ENCODE results near the gene AUP1. TPM values are rescaled to one million over a fixed set of nuclear protein-coding genes. Genes with fewer than 3 reads are reported as not detected.

Gene AUP1
- total RNA-seq, 4 donors from 2014 or later = 62.7 to 92.1 (median 86.2) TPM

DNA sequence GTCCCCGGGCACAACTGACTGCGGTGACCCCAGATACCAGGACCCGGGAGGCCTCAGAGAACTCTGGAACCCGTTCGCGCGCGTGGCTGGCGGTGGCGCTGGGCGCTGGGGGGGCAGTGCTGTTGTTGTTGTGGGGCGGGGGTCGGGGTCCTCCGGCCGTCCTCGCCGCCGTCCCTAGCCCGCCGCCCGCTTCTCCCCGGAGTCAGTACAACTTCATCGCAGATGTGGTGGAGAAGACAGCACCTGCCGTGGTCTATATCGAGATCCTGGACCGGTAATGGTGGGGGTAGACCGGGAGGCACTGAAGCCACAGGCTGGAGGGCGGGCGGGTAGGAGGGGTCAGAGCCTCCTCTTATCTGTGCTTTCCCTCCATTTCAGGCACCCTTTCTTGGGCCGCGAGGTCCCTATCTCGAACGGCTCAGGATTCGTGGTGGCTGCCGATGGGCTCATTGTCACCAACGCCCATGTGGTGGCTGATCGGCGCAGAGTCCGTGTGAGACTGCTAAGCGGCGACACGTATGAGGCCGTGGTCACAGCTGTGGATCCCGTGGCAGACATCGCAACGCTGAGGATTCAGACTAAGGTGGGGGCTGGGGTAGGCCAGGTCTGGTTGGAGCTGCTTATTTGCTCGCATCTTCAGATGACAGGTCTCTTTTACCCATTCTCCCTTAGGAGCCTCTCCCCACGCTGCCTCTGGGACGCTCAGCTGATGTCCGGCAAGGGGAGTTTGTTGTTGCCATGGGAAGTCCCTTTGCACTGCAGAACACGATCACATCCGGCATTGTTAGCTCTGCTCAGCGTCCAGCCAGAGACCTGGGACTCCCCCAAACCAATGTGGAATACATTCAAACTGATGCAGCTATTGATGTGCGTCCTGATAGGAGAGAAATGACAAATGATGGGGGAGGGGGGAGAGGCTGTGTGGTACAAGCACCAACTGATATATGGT lies 1.0 kb upstream of the AUP1 start:
- TF ChIP-seq POLR2AphosphoS5 (IDR thresholded peaks at IDR 0.05) = no peak
- TF ChIP-seq, protein P1, sequence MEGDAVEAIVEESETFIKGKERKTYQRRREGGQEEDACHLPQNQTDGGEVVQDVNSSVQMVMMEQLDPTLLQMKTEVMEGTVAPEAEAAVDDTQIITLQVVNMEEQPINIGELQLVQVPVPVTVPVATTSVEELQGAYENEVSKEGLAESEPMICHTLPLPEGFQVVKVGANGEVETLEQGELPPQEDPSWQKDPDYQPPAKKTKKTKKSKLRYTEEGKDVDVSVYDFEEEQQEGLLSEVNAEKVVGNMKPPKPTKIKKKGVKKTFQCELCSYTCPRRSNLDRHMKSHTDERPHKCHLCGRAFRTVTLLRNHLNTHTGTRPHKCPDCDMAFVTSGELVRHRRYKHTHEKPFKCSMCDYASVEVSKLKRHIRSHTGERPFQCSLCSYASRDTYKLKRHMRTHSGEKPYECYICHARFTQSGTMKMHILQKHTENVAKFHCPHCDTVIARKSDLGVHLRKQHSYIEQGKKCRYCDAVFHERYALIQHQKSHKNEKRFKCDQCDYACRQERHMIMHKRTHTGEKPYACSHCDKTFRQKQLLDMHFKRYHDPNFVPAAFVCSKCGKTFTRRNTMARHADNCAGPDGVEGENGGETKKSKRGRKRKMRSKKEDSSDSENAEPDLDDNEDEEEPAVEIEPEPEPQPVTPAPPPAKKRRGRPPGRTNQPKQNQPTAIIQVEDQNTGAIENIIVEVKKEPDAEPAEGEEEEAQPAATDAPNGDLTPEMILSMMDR (IDR thresholded peaks at IDR 0.05) = no peak
- no peak for TF ChIP-seq POLR2A (IDR thresholded peaks at IDR 0.05)
- no peak for TF ChIP-seq EP300 (IDR thresholded peaks at IDR 0.05)
- 1 to 4% methylated on average over 19 to 20 of the region's 54 CpGs for WGBS, 2 donors (ENCODE audit: low coverage in 1 of 2)
- ATAC-seq = no peak

DNA sequence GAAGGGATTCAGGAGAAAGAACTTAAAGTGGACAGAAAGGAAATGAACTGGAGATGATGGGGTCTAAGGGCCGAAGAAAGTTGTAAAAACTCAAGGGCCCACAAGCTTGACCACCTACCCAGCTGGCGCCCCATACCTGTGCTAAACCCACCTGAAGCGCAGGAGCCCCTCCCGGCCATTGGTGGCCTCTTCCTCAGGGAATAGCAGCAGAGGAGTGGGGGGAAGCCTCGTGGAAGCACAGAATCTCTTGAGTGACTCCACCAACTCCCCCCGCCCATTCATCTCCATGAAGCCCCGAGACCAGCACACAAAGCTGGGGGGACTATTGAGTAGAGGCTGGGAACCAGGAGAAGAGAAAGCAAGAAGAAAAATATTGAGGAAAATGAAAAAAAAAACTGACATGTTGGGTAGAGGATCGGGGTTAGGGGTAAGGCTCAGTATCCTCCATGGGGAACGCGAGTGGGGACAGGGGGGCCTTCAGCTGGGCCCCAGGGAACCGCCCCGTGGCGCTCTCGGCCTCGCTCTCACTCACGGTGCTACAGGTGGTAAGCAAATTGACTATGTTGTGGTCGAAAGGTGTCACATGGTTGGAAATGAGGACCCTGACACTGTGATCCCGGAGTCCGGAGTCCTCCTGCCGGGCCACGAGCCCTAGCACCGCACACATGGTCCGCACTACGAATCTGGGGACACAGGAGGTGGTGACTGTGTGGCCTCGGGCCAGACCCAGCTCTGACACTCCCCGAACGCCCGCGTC lies 728 bp downstream of the AUP1 start:
- ATAC-seq = no peak
- H3K36me3 ChIP-seq = peaks cover 0 to 55% of the 10 kb centered on the region in 2 donors
- peaks cover 2 to 44% (median 15%) of the 10 kb centered on the region in 3 donors for H3K4me1 ChIP-seq
- WGBS, 2 donors (ENCODE audit: low coverage in 1 of 2) = 0 to 22% methylated on average over 10 to 19 of the region's 29 CpGs
- no peaks in the 10 kb centered on the region for H3K27me3 ChIP-seq
- H3K9me3 ChIP-seq = no peaks in the 10 kb centered on the region
- TF ChIP-seq, protein P1 (IDR thresholded peaks at IDR 0.05) = no peak
- TF ChIP-seq EP300 (IDR thresholded peaks at IDR 0.05) = no peak
- TF ChIP-seq POLR2A (IDR thresholded peaks at IDR 0.05) = no peak
- no peak for TF ChIP-seq POLR2AphosphoS5 (IDR thresholded peaks at IDR 0.05)
- peak overlapping the region; percentile 62 to 92 (median 90) for H3K27ac ChIP-seq
- H3K4me3 ChIP-seq = peak overlapping the region; percentile 80 to 94

More for the DNA sequence above, 1.0 kb upstream of the AUP1 start:
- H3K27me3 ChIP-seq = no peaks in the 10 kb centered on the region
- H3K36me3 ChIP-seq = peaks cover 0 to 64% of the 10 kb centered on the region in 2 donors
- peak overlapping the region; percentile 80 to 94 for H3K4me3 ChIP-seq
- peak overlapping the region; percentile 60 to 91 (median 88) for H3K27ac ChIP-seq
- no peaks in the 10 kb centered on the region for H3K9me3 ChIP-seq
- H3K4me1 ChIP-seq = peaks cover 2 to 44% (median 15%) of the 10 kb centered on the region in 3 donors

DNA sequence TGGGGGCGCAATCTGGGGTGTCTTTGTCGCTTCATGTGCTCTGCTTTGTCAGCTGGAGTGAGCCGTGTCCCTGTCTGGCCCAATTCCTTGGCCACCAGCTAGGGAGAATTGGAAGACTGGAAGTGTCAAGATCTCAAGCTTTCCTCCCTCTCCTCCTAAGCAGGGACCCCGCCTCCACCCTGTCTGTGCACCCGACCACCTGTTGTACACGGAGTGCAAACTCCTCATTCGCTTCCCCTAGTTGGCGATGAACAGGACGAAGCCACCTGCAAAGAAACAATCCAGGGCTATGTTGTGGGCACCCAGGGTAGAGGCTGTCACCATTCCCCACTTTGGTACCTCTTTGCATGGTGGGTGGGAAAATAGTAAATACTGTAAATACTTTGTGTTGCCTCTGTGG lies 1.8 kb downstream of the AUP1 start:
- Histone ChIP-seq H3K27me3 (no peaks in the 10 kb centered on the region), H3K4me3 (no peak overlapping the region), H3K36me3 (peaks cover 0 to 45% of the 10 kb centered on the region in 2 donors), H3K27ac (no peak overlapping the region), H3K9me3 (no peaks in the 10 kb centered on the region), H3K4me1 (peaks cover 2 to 44% (median 15%) of the 10 kb centered on the region in 3 donors)
- WGBS, 2 donors (ENCODE audit: low coverage in 1 of 2) = 92 to 95% methylated on average over 3 to 5 of the region's 9 CpGs
- ATAC-seq = no peak
- TF ChIP-seq EP300 (IDR thresholded peaks at IDR 0.05) = no peak
- no peak for TF ChIP-seq POLR2A (IDR thresholded peaks at IDR 0.05)
- TF ChIP-seq POLR2AphosphoS5 (IDR thresholded peaks at IDR 0.05) = no peak
- TF ChIP-seq, protein P1 (IDR thresholded peaks at IDR 0.05) = no peak

DNA sequence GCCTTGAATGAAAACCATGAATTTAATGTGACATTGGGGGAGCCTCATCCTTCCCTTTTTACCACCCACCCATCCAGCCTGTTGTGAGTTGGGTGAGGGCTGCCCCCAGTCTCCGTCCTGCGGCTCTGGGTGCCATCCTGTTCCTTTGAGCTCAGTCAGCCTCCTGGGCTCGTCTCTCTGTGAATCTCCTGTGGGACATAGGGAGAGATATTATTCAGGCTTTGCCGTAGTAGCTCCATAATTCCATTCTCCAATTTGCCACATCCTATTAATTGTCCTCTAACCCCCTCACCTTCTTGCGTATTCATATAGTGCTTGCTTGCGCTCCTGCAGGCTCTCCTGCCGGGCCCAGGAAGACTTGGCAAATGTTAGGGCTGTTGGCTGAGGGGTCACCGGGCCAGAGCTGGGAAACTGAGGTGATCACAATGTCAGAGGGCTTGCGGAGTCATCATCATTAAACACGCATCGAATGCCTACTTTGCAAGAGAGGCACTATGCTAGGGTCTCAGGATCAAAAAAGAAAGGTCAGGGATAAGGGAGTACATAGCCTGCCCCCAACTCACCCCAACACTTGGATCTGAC lies 2.8 kb downstream of the AUP1 start:
- 83 to 96% methylated on average over 1 to 5 of the region's 11 CpGs for WGBS, 2 donors (ENCODE audit: low coverage in 1 of 2)
- TF ChIP-seq POLR2AphosphoS5 (IDR thresholded peaks at IDR 0.05) (no peak), EP300 (IDR thresholded peaks at IDR 0.05) (no peak), POLR2A (IDR thresholded peaks at IDR 0.05) (no peak)
- TF ChIP-seq, protein P1 (IDR thresholded peaks at IDR 0.05) = no peak

More for the DNA sequence above, 2.8 kb downstream of the AUP1 start:
- no peak for ATAC-seq
- H3K27me3 ChIP-seq = no peaks in the 10 kb centered on the region
- H3K9me3 ChIP-seq = no peaks in the 10 kb centered on the region
- H3K4me1 ChIP-seq = peaks cover 2 to 36% (median 15%) of the 10 kb centered on the region in 3 donors
- no peak overlapping the region for H3K27ac ChIP-seq
- H3K36me3 ChIP-seq = peaks cover 0 to 35% of the 10 kb centered on the region in 2 donors
- H3K4me3 ChIP-seq = no peak overlapping the region

Data from gastroesophageal sphincter (tissue), 4 donors.